HUES64 (cell line): Measurements from ENCODE around the gene CDK18.

Experiments used
- H3K27ac ChIP-seq: 2 replicates; pipeline ENCODE4 v1.7.0; 2013; ENCODE audit warnings: low read depth, low read length, inconsistent platforms
- H3K27me3 ChIP-seq: 2 replicates; pipeline ENCODE4 v1.6.1; 2013; ENCODE audit warnings: mild to moderate bottlenecking, low read length; ENCODE audit not compliant: insufficient read depth
- H3K36me3 ChIP-seq: 2 replicates; pipeline ENCODE4 v1.6.1; 2013; ENCODE audit warnings: mild to moderate bottlenecking, low read length; ENCODE audit not compliant: insufficient read depth
- H3K4me1 ChIP-seq: 2 replicates; pipeline ENCODE4 v1.6.1; 2013; ENCODE audit warnings: mild to moderate bottlenecking, low read length, moderate library complexity; ENCODE audit not compliant: insufficient read depth
- H3K4me3 ChIP-seq: 2 replicates; pipeline ENCODE4 v1.5.1; 2013; ENCODE audit warnings: mild to moderate bottlenecking, low read length, moderate library complexity
- H3K9ac ChIP-seq: 2 replicates; pipeline ENCODE4 v1.6.1; 2013; ENCODE audit warnings: mild to moderate bottlenecking, low read depth, low read length
- H3K9me3 ChIP-seq: 2 replicates; pipeline ENCODE4 v1.6.1; 2013; ENCODE audit warnings: low read depth, low read length; ENCODE audit not compliant: insufficient read depth
- WGBS: fragments of 150-250, 120-280 bp; methylation state at CpG from one replicate; pipeline ENCODE4 v1.1.7; 2013; ENCODE audit warnings: missing lambda C conversion rate; 5-methylcytosine and 5-hydroxymethylcytosine counted together

CDK18 gene

GRCh38 chr1:205534444-205534985, 30.0 kb downstream of the CDK18 start:
- no peak overlapping the region for H3K4me3 ChIP-seq
- no peak overlapping the region for H3K9ac ChIP-seq
- no peaks in the 10 kb centered on the region for H3K9me3 ChIP-seq
- 90% methylated on average over 7 of the region's 7 CpGs for WGBS
- H3K27me3 ChIP-seq: peaks cover 19% of the 10 kb centered on the region
- peaks cover 26% of the 10 kb centered on the region for H3K36me3 ChIP-seq
- no peaks in the 10 kb centered on the region for H3K4me1 ChIP-seq
- H3K27ac ChIP-seq: no peak overlapping the region

- Histone ChIP-seq H3K9me3 (no peaks in the 10 kb centered on the region), H3K4me3 (no peak overlapping the region), H3K9ac (no peak overlapping the region), H3K27me3 (peaks cover 19% of the 10 kb centered on the region), H3K36me3 (peaks cover 20% of the 10 kb centered on the region), H3K4me1 (no peaks in the 10 kb centered on the region), H3K27ac (no peak overlapping the region)
- WGBS: 89% methylated on average over 5 of the region's 5 CpGs
Measured at GRCh38 chr1:205535096-205535495, 30.6 kb downstream of the CDK18 start.

GRCh38 chr1:205535866-205536758, 31.6 kb downstream of the CDK18 start:
- H3K4me1 ChIP-seq: no peaks in the 10 kb centered on the region
- no peak overlapping the region for H3K9ac ChIP-seq
- WGBS: 86% methylated on average over 11 of the region's 11 CpGs
- H3K4me3 ChIP-seq: no peak overlapping the region
- H3K27me3 ChIP-seq: peaks cover 19% of the 10 kb centered on the region
- no peaks in the 10 kb centered on the region for H3K9me3 ChIP-seq
- H3K36me3 ChIP-seq: peaks cover 10% of the 10 kb centered on the region
- H3K27ac ChIP-seq: no peak overlapping the region

GRCh38 chr1:205536759-205537361, 32.4 kb downstream of the CDK18 start:
- Histone ChIP-seq H3K4me1 (no peaks in the 10 kb centered on the region), H3K9ac (no peak overlapping the region), H3K9me3 (peaks cover 3% of the 10 kb centered on the region; the same call in 1 of the 2 replicates), H3K27ac (no peak overlapping the region), H3K27me3 (peaks cover 19% of the 10 kb centered on the region), H3K4me3 (no peak overlapping the region), H3K36me3 (peaks cover 2% of the 10 kb centered on the region; the same call in 1 of the 2 replicates)
- 77% methylated on average over 9 of the region's 9 CpGs for WGBS

GRCh38 chr1:205537386-205538018, 33.0 kb downstream of the CDK18 start:
- WGBS: 93% methylated on average over 10 of the region's 10 CpGs
- no peak overlapping the region for H3K27ac ChIP-seq
- H3K9ac ChIP-seq: no peak overlapping the region
- H3K4me1 ChIP-seq: no peaks in the 10 kb centered on the region
- H3K9me3 ChIP-seq: peaks cover 3% of the 10 kb centered on the region; the same call in 1 of the 2 replicates
- no peak overlapping the region for H3K4me3 ChIP-seq
- peaks cover 19% of the 10 kb centered on the region for H3K27me3 ChIP-seq
- H3K36me3 ChIP-seq: no peaks in the 10 kb centered on the region

GRCh38 chr1:205538235-205538840, 33.9 kb downstream of the CDK18 start:
- Histone ChIP-seq H3K36me3 (no peaks in the 10 kb centered on the region), H3K4me3 (no peak overlapping the region), H3K9ac (no peak overlapping the region), H3K9me3 (peaks cover 3% of the 10 kb centered on the region; the same call in 1 of the 2 replicates), H3K27me3 (peaks cover 19% of the 10 kb centered on the region), H3K4me1 (no peaks in the 10 kb centered on the region), H3K27ac (no peak overlapping the region)
- WGBS: 81% methylated on average over 5 of the region's 5 CpGs

GRCh38 chr1:205541161-205541886, 36.9 kb downstream of the CDK18 start:
- H3K4me3 ChIP-seq: no peak overlapping the region
- no peak overlapping the region for H3K27ac ChIP-seq
- H3K9ac ChIP-seq: no peak overlapping the region
- peaks cover 15% of the 10 kb centered on the region for H3K27me3 ChIP-seq
- peaks cover 3% of the 10 kb centered on the region; the same call in 1 of the 2 replicates for H3K9me3 ChIP-seq
- H3K4me1 ChIP-seq: peaks cover 5% of the 10 kb centered on the region; the same call in 1 of the 2 replicates
- no peaks in the 10 kb centered on the region for H3K36me3 ChIP-seq
- 88% methylated on average over 6 of the region's 6 CpGs for WGBS

GRCh38 chr1:205542367-205542766, 37.9 kb downstream of the CDK18 start:
- Histone ChIP-seq H3K9ac (no peak overlapping the region), H3K4me3 (no peak overlapping the region), H3K4me1 (peaks cover 5% of the 10 kb centered on the region; the same call in 1 of the 2 replicates), H3K27ac (no peak overlapping the region), H3K36me3 (no peaks in the 10 kb centered on the region), H3K9me3 (peaks cover 3% of the 10 kb centered on the region; the same call in 1 of the 2 replicates), H3K27me3 (peaks cover 10% of the 10 kb centered on the region)
- 85% methylated on average over 11 of the region's 11 CpGs for WGBS

GRCh38 chr1:205543351-205544301, 39.2 kb downstream of the CDK18 start:
- Histone ChIP-seq H3K27ac (peak overlapping the region; percentile 77), H3K9me3 (peaks cover 3% of the 10 kb centered on the region; the same call in 1 of the 2 replicates), H3K4me1 (peaks cover 5% of the 10 kb centered on the region; the same call in 1 of the 2 replicates), H3K36me3 (no peaks in the 10 kb centered on the region), H3K4me3 (peak overlapping the region; percentile 49), H3K9ac (peak overlapping the region; percentile 45), H3K27me3 (peaks cover 5% of the 10 kb centered on the region; the same call in 1 of the 2 replicates)
- WGBS: 6% methylated on average over 24 of the region's 25 CpGs
